Lower lobe of right lung (tissue), 2 donors: ENCODE data around the gene SYT3. TPM values are rescaled to one million over a fixed set of nuclear protein-coding genes. Genes with fewer than 3 reads are reported as not detected.

Experiments used
- ATAC-seq, 2 donors: fragments of 200-7000 bp; cut with Tn5 transposase; one replicate each; pipeline ENCODE4 v1.9.1; 2020 to 2022; ENCODE audit warnings: mild to moderate bottlenecking in 2 of 2, moderate library complexity in 2 of 2
- DNase-seq: peaks from one replicate; pipeline ENCODE4 v3.0.0-alpha.2; 2020
- H3K27ac ChIP-seq: fragments of 200-600 bp; one replicate; pipeline ENCODE4 v1.8.0; 2022
- H3K27me3 ChIP-seq: fragments of 200-600 bp; one replicate; pipeline ENCODE4 v1.8.0; 2022; ENCODE audit warnings: low read depth
- H3K36me3 ChIP-seq: fragments of 200-600 bp; one replicate; pipeline ENCODE4 v1.8.0; 2022; ENCODE audit warnings: mild to moderate bottlenecking
- H3K4me1 ChIP-seq: fragments of 200-600 bp; one replicate; pipeline ENCODE4 v1.8.0; 2022
- H3K4me3 ChIP-seq: fragments of 200-600 bp; one replicate; pipeline ENCODE4 v1.8.0; 2022; ENCODE audit warnings: mild to moderate bottlenecking
- H3K9me3 ChIP-seq: fragments of 200-600 bp; one replicate; pipeline ENCODE4 v1.8.0; 2022
- CTCF ChIP-seq: fragments of 200-600 bp; IDR thresholded peaks from one replicate; pipeline ENCODE4 v1.8.0; 2022; ENCODE audit warnings: antibody characterized with exemption, mild to moderate bottlenecking
- intact Hi-C: fragments of 100-400 bp; cut with DNase I; formaldehyde crosslinking; loops from one replicate; pipeline ENCODE4 v1.11.0; 2022
- long read RNA-seq: library from polyadenylated mRNA; unstranded; transcript quantifications from one replicate; pipeline ENCODE4 v2.0.0, GENCODE V29; 2021
- total RNA-seq: library from RNA; stranded (reverse); fragmentation: NEBNext Ultra II Directional; extraction: Animal tissue kit (Norgen Biotek cat#: 25700); gene quantifications from one replicate; pipeline ENCODE4 v1.2.1, GENCODE V29; 2021
- donor health status: DM: no; HTN: yes; CAD: no; lungs with severe emphysema.

The SYT3 gene
- total RNA-seq, result 1.2 TPM
- long read RNA-seq, partial matches to known transcripts, result 5 of 9 reads
- long read RNA-seq, other reads (novel, unspliced or antisense), result 3 of 9 reads

GRCh38 chr19:50639121-50640112, at the start of gene SYT3:
Gene SYT3, minus strand, starts transcription at chr19:50639881. Its CDS starts 2,470 bp downstream, at chr19:50637411.
- peak; percentile 77 to 89 for ATAC-seq
- H3K4me3 ChIP-seq, result peak within 1 kb of the TSS; percentile 51
- peak; percentile 59 for DNase-seq
- intact Hi-C loops, result no loop called here
- H3K36me3 ChIP-seq, result no peaks in the 10 kb centered on the region
- H3K4me1 ChIP-seq, result no peaks in the 10 kb centered on the region
- no peak for TF ChIP-seq CTCF
- H3K27me3 ChIP-seq, result peaks cover 58% of the 10 kb centered on the region
- H3K9me3 ChIP-seq, result peaks cover 3% of the 10 kb centered on the region
- H3K27ac ChIP-seq, result no peak within 1 kb of the TSS

- no peak for DNase-seq
- Histone ChIP-seq H3K4me3 (no peak overlapping the region), H3K4me1 (no peaks in the 10 kb centered on the region), H3K27me3 (peaks cover 74% of the 10 kb centered on the region), H3K9me3 (no peaks in the 10 kb centered on the region), H3K36me3 (no peaks in the 10 kb centered on the region), H3K27ac (no peak overlapping the region)
- ATAC-seq, result no peak
- intact Hi-C loops, result no loop called here
- TF ChIP-seq CTCF, result no peak
Observed at GRCh38 chr19:50688766-50689165, 49.1 kb upstream of the SYT3 start.

- Histone ChIP-seq H3K27ac (no peak overlapping the region), H3K9me3 (no peaks in the 10 kb centered on the region), H3K27me3 (peaks cover 71% of the 10 kb centered on the region), H3K4me1 (no peaks in the 10 kb centered on the region), H3K36me3 (no peaks in the 10 kb centered on the region), H3K4me3 (no peak overlapping the region)
- TF ChIP-seq CTCF, result no peak
- DNase-seq (no peak), ATAC-seq (peak in 1 of 2 donors; percentile 12)
- intact Hi-C loops, result no loop called here
Observed at GRCh38 chr19:50686310-50687032, 46.8 kb upstream of the SYT3 start.

DNA sequence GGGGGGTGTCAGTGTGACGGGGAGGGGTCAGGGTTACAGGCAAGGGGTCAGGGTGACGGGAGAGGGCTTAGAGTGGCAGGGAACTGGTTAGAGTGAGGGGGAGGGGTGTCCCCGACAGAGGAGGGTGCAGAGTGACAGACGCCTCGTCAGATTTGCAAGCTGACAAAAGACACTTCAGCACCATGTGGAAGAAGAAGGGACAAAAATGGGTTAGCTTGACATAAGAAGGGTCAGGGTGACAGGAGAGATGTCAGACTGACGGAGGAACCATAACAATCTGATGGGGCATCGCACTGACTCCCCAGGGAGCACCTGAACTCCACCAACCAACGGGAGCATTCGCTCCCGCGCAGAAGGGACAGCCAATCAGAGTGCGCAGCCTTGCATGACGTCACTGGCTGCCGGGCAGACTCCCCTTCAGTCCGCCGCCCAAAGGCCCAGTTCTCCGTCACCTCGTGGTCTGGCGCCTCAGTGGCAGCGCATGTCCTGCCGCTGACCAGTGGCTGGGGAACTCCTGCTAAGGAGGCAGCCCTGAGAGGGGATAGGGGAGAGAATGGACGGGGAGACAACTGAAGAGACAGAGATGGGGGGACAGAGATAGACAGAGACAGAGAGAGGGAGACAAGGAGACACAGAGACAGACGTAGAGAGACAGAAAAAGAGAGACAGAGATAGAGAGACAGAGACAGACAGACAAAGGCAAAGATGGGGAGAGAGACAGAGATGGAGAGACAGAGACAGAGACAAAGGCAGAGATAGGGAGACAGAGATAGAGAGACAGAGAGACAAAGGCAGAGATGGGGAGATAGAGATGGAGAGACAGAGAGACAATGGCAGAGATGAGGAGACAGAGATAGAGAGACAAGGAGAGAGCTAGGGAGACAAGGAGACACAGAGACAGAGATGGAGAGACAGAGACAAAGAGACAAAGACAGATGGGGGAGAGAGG, 39.8 kb upstream of the SYT3 start:
- intact Hi-C loops, result no loop called here
- H3K9me3 ChIP-seq, result no peaks in the 10 kb centered on the region
- H3K4me3 ChIP-seq, result no peak overlapping the region
- ATAC-seq (peak; percentile 93 to 97), DNase-seq (peak; percentile 83)
- no peak for TF ChIP-seq CTCF
- no peaks in the 10 kb centered on the region for H3K4me1 ChIP-seq
- H3K27me3 ChIP-seq, result peaks cover 26% of the 10 kb centered on the region
- H3K36me3 ChIP-seq, result no peaks in the 10 kb centered on the region
- no peak overlapping the region for H3K27ac ChIP-seq

GRCh38 chr19:50678323-50678722, 38.6 kb upstream of the SYT3 start:
- no peak overlapping the region for H3K4me3 ChIP-seq
- no peak overlapping the region for H3K27ac ChIP-seq
- H3K4me1 ChIP-seq, result no peaks in the 10 kb centered on the region
- ATAC-seq, result no peak
- no peaks in the 10 kb centered on the region for H3K9me3 ChIP-seq
- DNase-seq, result no peak
- H3K27me3 ChIP-seq, result peaks cover 31% of the 10 kb centered on the region
- intact Hi-C loops, result no loop called here
- no peaks in the 10 kb centered on the region for H3K36me3 ChIP-seq
- TF ChIP-seq CTCF, result no peak
